Colon (tissue), 2 donors: ENCODE measurements around the gene MRPS25.

Experiments used
- FAIRE-seq: peaks from 2 replicates; lab custom pipeline; 2012; peaks lifted over from hg19 to GRCh38; lab: Jason Lieb, UNC
- donor health status: control.
- donor health status: control.

MRPS25 gene

DNA sequence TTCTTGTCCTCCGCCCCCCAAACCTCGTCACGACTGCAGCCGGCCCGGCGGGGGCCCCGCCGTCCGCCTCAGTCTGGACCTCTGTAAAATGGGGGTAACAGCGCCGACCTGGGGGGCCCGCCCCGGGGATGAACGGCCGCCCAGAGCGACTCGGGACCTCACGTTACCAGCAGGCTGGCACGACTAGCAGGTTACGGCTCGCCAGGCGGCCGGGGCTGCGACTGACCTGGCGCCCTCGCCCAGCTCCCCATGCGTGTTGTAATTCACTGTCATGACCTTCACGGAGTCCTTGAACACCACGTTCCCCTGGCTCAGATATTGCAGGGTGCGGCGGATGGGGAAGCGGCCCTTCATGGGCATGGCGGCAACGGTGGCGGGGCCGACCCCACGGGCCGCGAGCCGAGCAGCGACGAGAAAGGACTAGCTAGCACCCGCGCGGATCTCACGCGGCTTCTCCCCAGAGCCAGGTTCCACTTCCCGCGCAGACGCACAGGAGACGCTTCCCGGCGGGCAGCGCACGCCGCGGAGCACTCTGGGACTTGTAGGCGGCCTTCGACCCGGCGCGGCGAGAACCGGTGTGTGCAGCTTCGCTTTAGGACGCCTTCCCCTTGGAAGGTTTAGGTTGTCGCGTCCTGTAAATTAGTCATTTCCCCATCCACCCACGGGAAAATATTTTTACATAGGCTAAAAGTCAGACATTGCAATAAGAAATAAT lies at the start of gene MRPS25:
TSS of gene MRPS25 (minus strand) at position 481 of the 715 bp plus-strand sequence. CDS start at position 360, 121 bp downstream.
- FAIRE-seq: no peak

DNA sequence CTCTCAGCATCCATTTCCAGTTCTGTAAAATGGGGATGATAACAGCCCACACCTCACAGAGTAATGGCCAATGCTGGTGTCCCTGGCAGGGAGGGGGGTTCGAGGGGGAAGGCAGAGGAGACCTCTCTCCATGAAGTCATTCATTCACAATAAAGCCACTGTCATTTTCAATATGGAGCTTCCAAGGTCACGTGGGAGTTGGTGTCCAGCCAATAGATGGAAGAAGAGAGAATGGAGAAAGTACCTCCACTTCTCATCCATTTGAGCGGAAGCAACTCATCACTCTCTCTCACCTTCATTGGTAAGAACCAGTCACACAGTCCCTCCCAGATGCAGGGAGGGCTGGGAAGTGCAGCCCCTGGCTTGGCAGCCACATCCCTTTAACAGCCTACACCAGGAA lies 48.8 kb upstream of the MRPS25 start:
- no peak for FAIRE-seq

GRCh38 chr3:15113471-15113870 lies 48.4 kb upstream of the MRPS25 start:
- no peak for FAIRE-seq

DNA sequence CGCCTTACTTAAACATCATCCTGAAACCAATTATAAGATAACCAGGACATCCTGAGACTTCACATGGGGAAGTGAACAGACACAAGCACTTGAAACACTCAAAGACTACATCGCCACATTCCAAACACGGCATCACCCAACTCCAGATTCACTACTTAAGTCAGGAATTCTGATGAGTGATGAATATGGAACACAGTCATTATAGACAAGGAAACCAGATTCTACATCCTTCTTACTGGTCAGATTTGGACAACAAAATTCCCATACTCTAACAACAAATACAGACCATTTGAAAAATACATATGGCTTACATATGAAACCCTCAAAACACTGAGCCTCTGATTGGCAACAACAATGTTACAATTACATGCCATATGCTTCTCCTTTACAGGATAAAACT lies 46.9 kb upstream of the MRPS25 start:
- no peak for FAIRE-seq

DNA sequence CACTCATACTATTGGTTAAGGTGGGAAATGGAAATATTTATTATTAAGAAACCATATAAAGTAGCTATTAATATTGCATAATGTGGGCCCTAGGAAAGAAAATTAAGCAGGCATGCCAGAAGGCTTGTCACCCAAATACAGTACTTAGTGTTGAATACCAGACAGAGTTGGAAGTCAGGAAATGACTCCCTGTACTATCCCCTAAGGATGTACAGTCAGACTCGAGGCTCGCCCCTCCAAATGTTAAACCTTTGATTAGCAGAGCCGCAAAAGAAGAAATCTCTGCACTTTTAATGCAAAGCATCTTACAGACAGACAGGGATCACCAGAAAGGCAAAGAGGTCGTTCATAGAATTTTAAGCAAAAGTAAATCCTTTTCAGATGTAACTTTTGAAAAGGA lies 45.1 kb upstream of the MRPS25 start:
- no peak for FAIRE-seq

GRCh38 chr3:15108869-15109268 lies 43.8 kb upstream of the MRPS25 start:
- no peak for FAIRE-seq

DNA sequence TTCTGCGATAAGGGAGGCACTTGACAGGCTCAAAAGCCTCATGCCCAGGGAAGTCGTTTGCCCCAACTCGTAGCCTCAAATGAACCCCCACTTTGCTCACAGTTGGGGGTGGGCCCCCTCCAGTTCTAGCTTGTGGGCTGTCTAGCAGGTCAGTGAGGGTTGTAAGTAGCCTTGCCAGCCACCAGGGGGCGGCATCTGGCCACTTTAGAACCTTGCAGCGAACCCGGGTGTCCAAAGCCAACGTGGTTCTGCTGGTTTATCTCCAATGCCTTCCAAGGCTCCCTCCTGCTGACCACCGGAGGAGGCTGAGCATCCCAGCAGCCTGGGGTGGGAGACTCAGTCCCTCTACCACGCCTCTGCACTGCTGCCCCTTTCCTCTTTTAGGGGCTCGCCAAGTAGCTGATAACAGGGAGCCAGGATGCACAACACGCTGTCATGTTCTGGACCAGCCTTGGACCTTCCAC lies 43.0 kb upstream of the MRPS25 start:
- FAIRE-seq: no peak

GRCh38 chr3:15107075-15107947 lies 42.2 kb upstream of the MRPS25 start:
- no peak for FAIRE-seq

DNA sequence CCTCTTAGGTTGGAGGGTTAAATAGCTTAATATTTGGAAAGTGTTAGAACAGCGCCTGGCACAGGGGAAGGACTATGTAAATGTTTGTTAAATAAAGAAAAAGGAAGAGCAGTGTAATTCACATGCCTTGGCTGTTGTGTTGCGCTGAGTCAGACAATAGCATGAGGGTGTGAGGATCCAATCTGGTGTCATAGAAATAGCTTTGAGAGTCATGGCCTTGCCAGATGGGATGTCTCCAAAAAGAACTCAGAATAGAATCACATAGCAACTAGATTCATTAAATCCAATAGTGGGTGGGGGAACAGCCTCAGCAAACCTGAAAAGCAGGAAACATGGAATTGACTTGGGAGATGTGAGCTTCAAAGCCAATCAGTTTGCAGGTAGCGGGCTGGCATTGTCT lies 37.7 kb upstream of the MRPS25 start:
- FAIRE-seq: no peak

- FAIRE-seq: no peak
These were observed 37.1 kb upstream of the MRPS25 start for GRCh38 chr3:15102256-15102655.

DNA sequence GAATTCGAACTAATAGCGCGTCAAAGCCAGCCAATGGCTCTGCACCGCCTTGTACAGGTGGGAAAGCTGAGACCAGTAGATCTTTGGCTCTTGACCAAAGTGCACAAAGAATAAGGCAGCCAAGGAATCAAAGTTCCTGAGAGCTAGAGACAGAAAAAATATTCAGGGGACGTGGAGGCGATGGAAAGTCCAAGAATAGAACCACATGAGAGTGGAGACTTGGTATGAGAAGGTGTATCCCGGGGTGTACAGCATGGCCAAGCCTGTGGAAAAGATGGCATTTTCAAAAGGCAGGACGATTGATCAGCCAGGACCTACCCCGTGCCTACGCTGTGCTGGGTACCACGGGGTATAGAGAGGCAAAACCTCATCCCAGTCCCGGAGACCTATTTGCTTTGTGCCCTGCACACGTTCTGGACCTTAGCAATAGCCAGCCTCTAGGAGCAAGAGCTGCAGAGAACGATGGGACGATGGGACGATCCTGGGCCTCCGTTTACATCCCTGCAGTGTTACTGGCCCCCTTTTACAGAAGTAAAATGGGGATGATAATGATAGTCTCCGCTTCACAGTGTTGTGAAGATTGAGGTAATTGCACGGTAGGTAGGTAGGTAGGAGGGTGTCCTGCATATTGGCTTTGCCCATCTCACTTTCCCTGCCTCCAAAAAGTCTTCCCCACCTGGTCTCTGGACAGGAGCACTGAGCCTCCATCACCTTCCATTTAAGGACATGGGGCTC lies 34.4 kb upstream of the MRPS25 start:
- no peak for FAIRE-seq

GRCh38 chr3:15098503-15099363 lies 33.6 kb upstream of the MRPS25 start, which contains the start of gene RBSN:
Gene RBSN (minus strand): TSS chr3:15099148. CDS start chr3:15096120, 3,028 bp downstream.
- FAIRE-seq: no peak

DNA sequence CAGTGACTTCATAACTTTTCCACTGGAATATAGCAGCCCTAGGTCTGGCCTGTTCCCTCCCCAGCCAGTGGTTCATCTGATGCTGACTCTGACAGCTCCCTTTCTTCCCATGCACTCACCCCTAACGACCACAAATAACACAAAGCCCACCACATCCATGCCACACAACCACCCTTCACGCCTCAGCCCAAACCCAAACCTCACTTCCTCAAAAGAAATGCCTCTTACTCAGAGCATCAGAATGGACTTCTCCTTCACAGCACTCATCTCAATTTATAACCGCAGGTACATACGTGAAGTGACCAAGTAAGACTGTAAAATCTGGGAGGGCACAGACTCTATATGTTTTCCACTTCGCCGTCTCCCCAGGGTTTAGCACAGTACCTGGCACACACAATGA lies 32.8 kb upstream of the MRPS25 start:
- no peak for FAIRE-seq

DNA sequence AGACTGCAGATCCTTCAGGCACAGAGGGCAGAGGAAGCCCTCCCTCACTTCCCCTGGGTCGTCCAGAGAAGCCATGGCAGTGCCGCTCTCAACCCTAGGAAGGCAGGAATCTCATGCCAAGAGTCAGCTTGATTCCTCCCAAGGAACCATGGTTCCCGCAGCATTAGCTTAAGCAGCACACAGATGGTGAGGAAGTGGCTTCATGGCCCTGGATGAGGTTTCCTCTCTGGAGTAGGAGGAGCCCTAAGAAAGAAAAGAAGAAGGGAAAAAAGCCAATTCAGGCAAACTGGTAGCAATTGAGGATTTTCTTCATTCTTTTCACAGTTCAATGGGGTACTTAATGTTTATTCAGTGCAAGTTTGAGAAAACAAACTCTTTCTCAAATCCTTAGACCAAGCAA lies 30.9 kb upstream of the MRPS25 start:
- no peak for FAIRE-seq

DNA sequence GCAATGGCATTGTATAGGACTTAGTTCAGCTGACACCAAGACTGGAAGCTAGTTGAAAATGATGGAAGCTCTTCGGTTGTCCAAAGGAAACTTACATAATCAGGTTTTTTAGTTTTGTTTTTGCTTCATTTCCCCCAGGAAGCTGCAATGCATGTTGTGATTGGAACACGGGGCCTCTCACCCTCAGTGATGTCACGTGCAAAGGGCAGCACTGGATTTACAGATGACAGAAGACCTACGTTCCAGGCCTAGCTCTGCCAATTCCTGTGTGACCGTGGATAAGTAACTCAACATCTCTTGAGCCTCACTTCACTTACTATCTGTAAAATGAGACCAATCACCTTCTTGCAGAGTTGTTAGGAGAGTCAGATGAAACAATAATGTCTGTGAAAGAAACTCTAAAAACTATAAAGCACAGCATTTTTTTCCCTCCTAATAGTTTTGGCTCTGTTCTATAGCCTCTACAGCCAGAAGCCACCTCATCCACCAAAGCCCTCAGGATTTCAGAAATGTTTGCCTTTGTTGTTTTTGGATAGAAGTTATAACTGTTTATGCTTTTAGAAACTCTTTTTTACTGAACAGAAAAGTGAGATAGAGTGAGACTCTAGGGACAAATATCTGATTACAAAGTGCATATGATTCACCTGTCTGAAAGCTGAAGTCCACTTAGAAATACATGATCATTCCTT lies 29.2 kb upstream of the MRPS25 start:
- no peak for FAIRE-seq

- no peak for FAIRE-seq
These were observed 27.6 kb upstream of the MRPS25 start for GRCh38 chr3:15092686-15093085.

GRCh38 chr3:15091575-15091974 lies 26.5 kb upstream of the MRPS25 start:
- no peak for FAIRE-seq

DNA sequence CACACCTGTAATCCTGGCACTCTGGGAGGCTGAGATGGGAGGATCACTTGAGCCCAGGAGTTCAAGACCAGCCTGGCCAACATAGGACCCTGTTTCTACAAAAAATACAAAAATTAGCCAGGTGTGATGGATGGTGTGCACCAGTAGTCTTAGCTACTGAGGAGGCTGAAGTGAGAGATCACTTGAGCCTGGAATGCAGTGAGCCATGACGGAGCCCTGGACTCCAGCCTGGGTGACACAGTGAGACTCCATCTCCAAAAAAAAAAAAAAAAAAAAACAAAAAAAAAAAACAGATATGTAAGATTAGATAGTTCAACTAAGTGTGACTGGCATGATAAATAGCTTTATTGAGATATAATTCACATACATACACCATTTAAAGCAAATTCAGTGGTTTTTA lies 24.1 kb upstream of the MRPS25 start:
- no peak for FAIRE-seq

DNA sequence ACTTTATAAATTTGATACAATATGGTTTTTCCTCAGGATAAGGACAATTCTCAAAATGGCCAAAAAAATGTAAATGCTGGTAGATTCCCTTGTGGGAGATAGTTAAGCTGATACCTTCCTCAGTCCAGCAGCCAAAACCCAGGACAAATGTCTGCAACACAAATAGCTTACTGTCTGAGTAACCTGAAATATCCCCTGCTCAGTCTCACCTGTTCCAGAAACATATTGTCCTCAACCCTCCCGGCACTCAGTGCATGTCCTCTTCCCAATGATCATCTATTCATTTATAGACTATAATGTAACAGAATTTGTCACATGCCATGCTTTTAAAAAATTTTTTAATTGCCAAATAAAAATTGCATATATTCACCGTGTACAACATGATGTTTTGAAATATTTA lies 21.6 kb upstream of the MRPS25 start:
- FAIRE-seq: no peak

DNA sequence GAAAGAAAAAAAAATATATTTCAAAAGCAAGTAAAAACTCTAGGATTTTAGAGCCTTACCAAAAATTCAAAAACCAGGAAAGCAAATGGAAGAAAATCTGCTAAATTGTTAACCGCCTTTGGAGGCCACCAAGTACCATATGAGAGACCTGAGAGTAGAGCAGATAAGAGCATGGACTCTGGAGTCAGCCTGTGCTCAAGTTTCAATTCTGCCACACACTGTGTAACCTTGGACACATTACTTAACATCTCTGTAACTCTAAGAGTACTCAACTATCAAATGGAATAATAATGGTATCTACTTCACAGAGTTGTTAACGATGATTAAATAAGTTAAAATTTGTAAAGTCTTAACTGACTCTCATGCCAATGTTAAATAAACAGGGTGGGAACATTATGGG lies 21.1 kb upstream of the MRPS25 start:
- no peak for FAIRE-seq

DNA sequence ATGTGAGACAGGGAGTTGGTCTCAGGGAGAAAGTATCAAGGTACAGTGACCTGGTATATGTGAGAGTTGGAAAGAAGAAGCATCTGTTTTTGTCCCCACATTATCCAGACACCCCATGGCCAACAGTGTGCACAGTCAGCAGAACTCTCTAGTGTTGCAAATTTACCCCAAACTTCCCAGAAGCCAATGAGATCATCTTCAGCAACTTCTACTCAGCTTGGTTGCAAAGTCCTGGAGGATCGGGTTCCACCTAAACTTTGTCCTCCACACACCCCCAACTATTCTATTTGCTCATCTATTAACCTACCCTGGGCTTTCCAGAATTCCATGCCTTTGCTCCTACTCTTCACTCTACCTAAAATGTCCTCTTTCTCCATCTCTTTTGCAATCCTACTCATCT lies 18.1 kb upstream of the MRPS25 start:
- FAIRE-seq: no peak
